Measurements from ENCODE around the gene MYOCOS.

Gene MYOCOS

DNA sequence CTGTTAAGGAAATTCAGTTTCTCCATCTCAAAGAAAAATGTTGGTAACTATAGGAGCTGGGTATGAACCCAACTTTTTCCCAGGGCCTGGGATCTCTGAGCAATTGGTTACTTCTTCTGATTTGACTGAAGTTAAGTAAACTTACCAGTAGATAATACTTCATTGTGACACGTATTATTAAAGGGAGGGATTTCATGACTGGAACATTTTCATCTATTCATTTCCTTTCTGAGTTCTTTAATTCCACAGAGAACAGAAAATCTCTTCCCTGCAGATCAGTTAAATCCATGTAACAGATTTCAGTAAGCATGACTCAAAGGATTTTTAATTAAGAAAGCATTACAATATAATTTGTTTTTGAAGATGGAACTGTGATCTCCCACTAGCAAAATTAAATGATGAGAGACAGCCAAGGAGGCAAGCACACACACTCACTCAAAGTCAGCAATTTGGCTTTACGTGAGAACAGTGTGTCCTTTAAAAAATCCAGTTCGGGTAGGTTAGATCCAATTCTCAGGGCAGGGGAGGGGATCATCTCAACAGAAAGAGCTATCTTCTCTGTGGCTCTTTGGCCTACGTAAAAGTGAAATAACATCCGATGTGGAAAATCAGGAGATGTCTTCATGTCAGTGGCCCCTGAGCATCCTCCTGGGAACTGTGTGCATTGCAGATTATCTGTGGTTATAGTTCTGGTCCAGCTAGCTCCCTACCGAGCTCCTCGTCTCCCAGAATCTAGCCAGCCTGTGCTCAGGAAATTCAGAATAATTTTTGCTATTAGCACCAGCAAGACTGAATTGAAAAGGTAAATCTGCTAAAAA lies 41.2 kb downstream of the MYOCOS start:
- DNase-seq (ENCODE audit: low spot score) = no peak

DNA sequence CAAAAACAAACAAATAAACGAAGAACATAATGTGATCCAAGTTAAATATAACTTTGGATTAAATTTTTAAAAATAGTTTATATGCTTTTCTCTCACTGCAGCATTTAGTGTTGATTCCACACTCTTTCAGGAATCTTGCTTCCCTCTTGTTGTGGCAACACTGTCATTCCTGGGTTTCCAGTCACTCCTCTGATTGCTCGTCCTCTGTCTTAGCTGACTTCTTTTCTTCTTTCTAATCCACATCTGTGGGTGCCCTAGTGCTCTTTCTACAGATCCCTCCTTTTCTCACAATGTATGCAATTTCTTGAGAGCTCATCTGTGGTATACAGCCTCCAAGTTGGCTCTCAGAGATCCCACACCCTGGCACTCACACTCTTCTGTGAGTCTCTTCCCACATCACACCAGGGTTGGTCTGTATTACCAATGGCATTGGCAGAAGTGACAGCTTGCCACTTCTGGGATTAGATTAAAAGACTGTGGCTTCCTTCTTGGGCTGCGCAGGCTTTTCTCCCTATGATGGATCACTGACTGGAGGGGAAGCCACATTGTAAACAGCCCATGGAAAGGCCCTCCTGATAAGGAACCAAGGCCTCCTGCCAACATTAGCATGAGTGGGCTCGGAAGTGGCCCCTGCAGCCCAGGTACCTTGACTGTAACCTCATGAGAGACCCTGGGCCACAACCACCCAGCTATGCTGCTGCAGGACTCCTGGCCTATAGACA lies 42.0 kb downstream of the MYOCOS start:
- DNase-seq (ENCODE audit: low spot score) = no peak

DNA sequence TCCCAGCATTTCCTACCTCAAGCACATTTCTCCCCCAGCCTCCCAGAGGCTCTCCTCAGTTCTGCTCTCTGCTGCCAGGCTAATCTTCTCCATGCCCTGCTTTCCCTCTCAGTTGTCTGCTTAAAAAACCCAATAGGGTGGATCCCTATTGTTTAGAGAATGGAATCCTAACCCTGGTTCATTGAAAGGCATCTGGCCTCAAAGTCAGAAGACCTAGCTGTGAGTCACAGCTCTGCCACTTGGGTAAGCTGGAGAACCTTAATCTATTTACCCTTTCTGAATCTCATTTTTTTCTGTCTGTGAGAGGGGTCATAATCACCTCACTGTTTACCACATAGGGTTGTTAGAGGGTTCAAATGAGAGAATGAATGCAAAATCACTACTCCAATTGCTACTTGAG lies 42.9 kb downstream of the MYOCOS start:
- DNase-seq (ENCODE audit: low spot score) = no peak

DNA sequence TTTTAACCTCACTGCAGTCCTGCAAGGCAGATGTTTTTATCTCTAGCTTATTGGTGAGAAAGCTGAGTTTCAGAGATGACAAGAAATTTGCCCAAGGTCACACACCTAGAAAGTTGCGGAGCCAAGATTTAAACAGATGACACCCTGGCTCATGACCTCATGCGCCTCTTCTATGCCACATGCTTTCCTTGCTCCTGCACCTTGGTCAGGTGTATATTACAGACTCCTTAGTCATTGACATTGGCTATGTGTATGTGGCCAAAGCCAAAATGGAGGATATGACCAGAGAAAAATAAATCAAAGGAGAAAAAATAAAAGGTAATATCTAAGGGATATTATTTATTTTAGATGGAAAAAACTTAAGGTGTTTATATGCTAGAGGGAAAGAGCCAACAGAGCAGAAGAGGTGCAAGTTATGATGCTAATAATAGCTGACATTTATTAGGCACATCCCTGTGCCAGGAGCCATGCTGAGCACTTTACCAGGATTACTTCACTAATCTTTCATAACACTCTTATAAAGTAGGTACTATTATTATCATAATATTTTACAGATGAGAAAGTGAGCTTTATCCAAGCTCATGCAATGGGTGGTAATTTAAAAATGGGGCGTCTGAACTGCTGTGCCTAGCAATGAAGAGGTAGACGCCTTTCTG lies 44.2 kb downstream of the MYOCOS start:
- no peak for DNase-seq (ENCODE audit: low spot score)

GRCh38 chr1:171668372-171668771 lies 46.3 kb downstream of the MYOCOS start:
- no peak for DNase-seq (ENCODE audit: low spot score)

GRCh38 chr1:171670739-171671138 lies 48.7 kb downstream of the MYOCOS start:
- no peak for DNase-seq (ENCODE audit: low spot score)

GRCh38 chr1:171674431-171675405 lies 52.7 kb downstream of the MYOCOS start:
- no peak for DNase-seq (ENCODE audit: low spot score)

Data from CD4-positive, alpha-beta T cell treated with Interleukin-15 for 4 hours (primary cell).